HG02870 (cell line): ENCODE results near the gene PCSK4.

ENCODE experiments used
- ATAC-seq: cut with Tn5 transposase; IDR thresholded peaks from one replicate; pipeline ENCODE4 v1.9.1; 2021; ENCODE audit warnings: mild to moderate bottlenecking, moderate library complexity; ENCODE audit not compliant: unreplicated experiment

PCSK4 gene

GRCh38 chr19:1472231-1473084 lies 17.7 kb downstream of the PCSK4 start:
- ATAC-seq: no peak

GRCh38 chr19:1471515-1472160 lies 18.5 kb downstream of the PCSK4 start:
- ATAC-seq: no peak

- ATAC-seq: no peak
These were observed 19.1 kb downstream of the PCSK4 start for GRCh38 chr19:1471010-1471514.

DNA sequence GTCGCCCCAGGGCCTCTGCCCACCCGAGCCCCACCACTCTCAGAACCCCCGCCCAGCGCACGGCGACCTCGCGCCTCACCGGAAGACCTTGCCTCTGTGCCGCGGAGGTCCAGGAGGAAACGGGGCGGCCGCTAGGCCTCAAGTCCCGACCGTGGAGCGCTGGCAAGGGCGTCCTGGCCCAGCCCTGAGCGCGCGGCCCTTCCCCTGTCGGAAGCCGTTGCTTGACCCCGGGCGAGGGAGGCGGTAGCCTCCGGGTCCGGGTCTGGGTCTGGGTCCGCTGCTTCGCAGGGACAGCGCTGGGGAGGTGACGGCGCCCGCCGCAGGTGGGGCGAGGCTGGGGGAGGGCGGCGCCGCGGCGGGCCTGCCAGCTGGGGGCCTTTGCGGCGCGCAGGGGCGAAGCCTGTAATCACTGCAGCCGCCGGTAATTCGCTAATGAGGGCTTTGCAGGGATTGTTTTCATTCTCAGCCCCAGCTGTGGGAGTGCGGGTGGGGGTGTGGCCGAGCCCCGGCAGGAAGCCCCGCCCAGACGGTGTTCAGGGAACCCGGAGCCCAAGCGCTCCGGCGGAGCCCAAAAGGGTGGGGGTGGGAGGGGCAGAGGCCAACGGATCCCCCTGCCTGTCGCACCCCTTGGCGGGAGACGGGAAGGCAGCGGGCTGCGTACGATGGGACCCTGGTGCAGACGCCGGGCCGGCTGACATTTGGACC lies 19.7 kb downstream of the PCSK4 start:
- no peak for ATAC-seq

- ATAC-seq: no peak
These were observed 20.2 kb downstream of the PCSK4 start for GRCh38 chr19:1470055-1470304.

DNA sequence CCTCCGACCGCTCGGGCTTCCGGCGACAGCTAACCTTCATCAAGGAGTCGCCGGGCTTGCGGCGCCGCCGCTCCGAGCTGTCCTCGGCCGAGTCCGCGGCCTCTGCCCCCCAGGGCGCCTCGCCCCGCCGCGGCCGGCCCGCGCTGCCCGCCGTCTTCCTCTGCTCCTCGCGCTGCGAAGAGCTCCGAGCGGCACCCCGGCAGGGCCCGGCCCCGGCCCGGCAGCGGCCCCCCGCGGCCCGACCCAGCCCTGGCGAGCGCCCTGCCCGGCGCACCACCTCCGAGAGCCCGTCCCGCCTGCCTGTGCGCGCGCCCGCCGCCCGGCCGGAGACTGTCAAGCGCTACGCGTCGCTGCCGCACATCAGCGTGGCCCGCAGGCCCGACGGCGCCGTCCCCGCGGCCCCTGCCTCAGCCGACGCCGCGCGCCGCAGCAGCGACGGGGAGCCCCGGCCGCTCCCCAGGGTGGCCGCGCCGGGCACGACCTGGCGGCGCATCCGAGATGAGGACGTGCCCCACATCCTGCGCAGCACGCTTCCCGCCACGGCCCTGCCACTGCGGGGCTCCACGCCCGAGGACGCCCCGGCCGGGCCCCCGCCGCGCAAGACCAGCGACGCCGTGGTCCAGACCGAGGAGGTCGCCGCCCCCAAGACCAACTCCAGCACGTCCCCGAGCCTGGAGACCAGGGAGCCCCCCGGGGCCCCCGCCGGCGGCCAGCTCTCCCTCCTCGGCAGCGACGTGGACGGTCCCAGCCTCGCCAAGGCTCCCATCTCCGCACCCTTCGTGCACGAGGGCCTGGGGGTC lies 20.7 kb downstream of the PCSK4 start:
- no peak for ATAC-seq

DNA sequence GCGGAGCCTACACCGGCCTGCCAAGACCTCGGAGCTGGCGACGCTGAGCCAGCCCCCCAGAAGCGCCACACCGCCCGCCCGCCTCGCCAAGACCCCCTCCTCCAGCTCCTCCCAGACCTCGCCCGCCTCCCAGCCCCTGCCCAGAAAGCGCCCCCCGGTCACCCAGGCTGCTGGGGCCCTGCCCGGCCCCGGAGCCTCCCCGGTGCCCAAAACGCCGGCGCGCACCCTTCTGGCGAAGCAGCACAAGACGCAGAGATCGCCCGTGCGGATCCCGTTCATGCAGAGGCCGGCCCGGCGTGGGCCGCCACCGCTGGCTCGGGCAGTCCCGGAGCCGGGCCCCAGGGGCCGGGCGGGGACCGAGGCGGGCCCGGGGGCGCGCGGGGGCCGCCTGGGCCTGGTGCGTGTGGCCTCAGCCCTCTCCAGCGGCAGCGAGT lies 21.3 kb downstream of the PCSK4 start:
- ATAC-seq: no peak

GRCh38 chr19:1468274-1468820 lies 21.8 kb downstream of the PCSK4 start:
- no peak for ATAC-seq

DNA sequence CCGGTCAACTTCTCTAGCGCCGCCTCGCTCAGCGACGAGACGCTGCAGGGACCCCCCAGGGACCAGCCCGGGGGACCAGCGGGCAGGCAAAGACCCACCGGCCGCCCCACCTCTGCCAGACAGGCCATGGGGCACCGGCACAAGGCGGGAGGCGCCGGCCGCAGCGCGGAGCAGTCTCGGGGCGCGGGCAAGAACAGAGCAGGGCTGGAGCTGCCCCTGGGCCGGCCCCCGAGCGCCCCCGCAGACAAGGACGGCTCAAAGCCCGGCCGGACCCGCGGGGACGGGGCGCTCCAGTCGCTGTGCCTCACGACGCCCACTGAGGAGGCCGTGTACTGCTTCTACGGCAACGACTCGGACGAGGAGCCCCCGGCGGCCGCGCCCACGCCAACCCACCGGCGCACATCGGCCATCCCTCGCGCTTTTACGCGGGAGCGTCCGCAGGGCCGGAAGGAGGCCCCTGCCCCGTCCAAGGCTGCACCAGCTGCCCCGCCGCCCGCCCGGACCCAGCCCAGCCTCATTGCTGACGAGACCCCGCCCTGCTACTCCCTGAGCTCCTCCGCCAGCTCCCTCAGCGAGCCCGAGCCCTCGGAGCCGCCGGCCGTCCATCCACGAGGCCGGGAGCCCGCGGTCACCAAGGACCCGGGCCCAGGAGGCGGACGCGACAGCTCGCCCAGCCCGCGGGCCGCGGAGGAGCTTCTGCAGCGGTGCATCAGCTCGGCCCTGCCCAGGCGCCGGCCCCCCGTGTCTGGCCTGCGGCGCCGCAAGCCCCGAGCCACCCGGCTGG lies 22.5 kb downstream of the PCSK4 start:
- ATAC-seq: no peak

GRCh38 chr19:1467215-1467489 lies 23.0 kb downstream of the PCSK4 start:
- no peak for ATAC-seq

GRCh38 chr19:1466461-1467214 lies 23.5 kb downstream of the PCSK4 start:
- no peak for ATAC-seq

GRCh38 chr19:1466018-1466460 lies 24.1 kb downstream of the PCSK4 start:
- ATAC-seq: no peak

- no peak for ATAC-seq
These were observed 24.7 kb downstream of the PCSK4 start for GRCh38 chr19:1465191-1466016.

DNA sequence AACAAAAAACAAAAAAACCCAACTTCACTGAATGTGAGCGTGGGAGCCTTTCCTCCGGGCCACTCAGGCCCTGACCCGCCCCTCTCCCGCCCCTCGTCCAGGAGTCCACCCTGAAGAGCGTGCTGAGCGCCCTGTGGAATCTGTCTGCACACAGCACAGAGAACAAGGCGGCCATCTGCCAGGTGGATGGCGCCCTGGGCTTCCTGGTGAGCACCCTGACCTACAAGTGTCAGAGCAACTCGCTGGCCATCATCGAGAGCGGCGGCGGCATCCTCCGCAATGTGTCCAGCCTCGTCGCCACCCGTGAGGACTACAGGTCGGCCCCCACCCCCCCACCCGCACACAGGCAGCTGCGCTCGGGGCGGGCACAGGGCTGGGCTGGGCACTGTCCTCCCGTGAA lies 28.3 kb downstream of the PCSK4 start:
- ATAC-seq: no peak

- ATAC-seq: no peak
These were observed 29.8 kb downstream of the PCSK4 start for GRCh38 chr19:1460033-1460995.

DNA sequence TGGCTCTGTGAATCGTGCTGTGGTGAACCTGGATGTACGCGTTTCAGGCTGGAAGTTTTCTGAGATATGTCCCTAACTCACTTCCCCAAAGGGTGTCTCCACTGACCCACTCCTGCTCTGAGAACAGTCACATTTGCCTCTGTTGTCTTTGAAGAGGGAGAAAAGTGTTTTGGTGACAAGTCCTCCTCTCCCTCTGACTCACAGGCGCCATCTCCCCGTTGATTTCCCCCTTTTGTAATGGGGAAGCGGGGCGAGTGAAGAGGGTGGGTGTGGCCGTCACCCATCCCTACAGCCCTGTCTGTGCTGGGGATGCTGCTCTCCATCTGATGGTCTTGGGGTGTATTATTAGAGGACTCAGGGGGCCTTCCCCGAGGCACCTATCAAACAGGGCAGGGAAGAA lies 30.7 kb downstream of the PCSK4 start:
- ATAC-seq: no peak

DNA sequence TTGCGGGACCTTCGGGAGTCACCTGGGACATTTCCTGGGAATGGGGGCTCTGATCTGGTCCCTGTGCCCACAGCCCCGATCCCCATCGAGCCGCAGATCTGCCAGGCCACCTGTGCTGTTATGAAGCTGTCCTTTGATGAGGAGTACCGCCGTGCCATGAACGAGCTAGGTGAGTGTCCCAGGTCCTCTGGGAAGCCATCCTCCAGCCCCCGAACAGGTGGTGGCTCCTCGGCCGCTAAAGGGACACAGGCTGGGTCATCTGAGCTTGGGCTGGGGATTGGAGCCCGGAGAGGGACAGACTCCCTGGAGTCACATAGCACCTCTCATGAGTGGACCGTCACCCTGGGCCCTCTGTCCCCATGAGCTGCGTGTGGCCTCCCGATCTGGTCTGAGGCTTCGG lies 32.3 kb downstream of the PCSK4 start:
- ATAC-seq: no peak
